GM12892 (cell line): Measurements from ENCODE around the gene LYPD6B.

Experiments used
- POLR2A ChIP-seq: IDR thresholded peaks from 2 replicates; pipeline ENCODE4 v1.6.1; 2011; ENCODE audit warnings: low read depth, low read length, control low read depth
- POLR2AphosphoS5 ChIP-seq: IDR thresholded peaks from 2 replicates; pipeline ENCODE4 v1.6.1; 2011; ENCODE audit warnings: low read depth, low read length, control low read depth
- TAF1 ChIP-seq: IDR thresholded peaks from 2 replicates; pipeline ENCODE4 v1.6.1; 2011; ENCODE audit warnings: low read depth, mild to moderate bottlenecking, control low read depth, low read length, borderline replicate concordance

DNA sequence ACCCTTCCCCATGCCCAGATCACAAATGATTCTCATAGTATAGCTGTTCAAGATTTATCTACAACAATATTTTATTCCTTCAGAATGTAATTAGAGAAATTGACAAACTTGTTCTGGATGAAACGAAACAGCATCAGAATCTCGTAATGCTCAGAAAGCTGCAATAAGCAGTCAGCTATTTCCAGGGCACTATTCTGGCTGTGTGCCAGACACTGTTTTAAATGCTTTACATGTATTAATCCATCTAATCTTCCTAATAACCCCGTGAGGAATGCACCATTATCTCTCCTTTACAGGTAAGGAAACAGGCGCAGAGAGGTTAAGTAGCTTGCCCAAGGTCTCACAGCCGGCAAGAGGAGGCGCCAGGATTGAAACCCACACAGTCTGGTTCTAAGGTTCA is 10.1 kb upstream of the LYPD6B start:
- TF ChIP-seq POLR2A (no peak), POLR2AphosphoS5 (no peak), TAF1 (no peak)
